Hematopoietic multipotent progenitor cell treated with erythropoietin and hydrocortisone succinate and interleukin-3 and kit ligand, for 17 days (in vitro differentiated cells): ENCODE results near the gene CUEDC1.
A peak's percentile ranks its signal among the peaks of the same experiment; 100 is the strongest.

ENCODE experiments used
- DNase-seq: peaks from one replicate; pipeline ENCODE4 v3.0.0-alpha.2; 2015; ENCODE audit warnings: low spot score

Gene CUEDC1

DNA sequence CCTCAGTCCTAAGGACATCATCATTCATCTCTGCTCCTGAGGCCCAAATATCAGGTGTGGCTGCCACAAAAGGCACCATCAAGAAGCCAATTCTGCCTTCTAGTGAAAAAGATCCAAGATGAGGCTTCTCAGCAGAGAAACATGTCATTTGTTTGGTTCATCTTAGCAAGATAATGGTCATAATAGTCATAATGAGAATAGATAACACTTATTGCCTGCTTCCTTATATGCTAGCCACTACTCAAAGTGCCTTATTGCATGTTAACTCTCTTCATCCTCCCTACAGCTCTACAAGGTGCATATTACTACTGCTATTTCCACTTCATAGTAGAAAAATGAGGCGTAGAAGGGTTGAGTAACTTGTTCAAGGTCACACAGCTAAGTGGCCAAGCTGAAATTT, 60.4 kb downstream of the CUEDC1 start:
- no peak for DNase-seq

- DNase-seq, result no peak
Measured at GRCh38 chr17:57892820-57893595, 62.2 kb downstream of the CUEDC1 start.

DNA sequence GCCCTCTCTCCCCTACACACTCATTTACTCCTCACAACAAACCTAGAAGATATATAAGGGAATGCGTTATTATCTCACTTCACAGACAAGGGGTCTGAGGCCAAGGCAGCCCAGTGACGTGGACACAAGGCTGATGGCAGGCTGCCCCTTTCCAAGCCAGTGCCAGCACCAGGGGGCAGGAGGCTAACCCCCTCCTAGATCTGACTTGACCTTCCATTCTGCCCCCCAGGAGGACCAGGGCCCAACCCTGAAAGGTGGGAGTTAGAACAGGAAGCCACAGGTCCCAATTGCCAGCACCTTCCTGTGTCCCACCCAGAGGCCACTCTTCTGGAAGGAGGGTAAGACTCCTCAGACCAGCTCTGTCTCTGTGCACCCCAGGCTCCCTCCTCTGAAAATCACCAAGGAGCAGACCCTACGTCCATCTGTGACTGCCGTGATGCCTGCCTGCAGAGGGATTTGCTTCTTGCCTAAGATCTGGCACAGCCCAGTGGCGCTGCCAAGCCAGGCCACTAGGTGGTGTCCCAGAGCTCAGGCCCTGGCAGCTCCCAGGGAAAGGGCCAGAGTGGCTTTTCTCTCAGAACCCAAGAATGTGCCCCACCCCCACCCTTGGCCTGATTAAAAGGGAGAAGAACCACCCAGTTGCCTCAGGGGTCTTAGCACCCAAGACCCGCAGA, 62.9 kb downstream of the CUEDC1 start:
- peak; percentile 78 for DNase-seq

DNA sequence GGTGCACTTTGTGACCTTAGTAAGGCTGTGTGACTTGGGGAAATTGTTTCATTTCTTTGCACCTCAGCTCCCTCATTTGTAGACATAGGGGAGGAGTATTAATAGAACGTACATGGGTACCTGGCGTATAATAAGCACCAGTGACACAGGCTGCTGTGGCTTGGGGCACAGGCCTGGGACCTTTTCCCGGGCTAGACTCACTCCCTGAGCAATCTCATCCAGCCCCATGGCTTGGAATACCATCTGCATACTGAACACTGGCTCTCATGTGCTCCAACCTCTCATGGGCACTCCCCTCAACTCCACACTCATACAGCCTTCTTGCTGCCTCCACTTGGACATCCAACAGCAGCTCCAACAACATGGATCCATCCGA, 64.4 kb downstream of the CUEDC1 start:
- no peak for DNase-seq

GRCh38 chr17:57889892-57890856, 65.0 kb downstream of the CUEDC1 start:
- peak; percentile 9 for DNase-seq

DNA sequence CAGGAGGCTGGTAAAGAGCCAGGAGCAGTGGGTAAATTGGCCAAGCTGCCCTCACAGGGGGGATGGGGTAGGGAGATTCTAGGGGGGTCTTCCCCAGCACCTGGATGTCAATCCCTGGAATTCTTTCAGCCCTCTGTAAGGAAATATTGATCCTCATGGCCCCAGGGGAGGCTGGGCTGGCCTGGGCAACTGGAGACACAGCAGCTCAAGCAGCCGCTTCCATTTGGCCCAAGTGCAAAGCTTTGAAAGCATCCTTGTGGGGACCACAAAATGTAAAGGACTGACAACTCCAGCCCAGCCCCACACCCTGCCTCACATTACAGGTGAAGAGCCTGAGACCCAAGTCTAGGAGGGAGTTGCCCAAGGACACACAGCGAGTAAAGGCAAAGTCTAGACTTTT, 66.0 kb downstream of the CUEDC1 start:
- DNase-seq, result no peak

DNA sequence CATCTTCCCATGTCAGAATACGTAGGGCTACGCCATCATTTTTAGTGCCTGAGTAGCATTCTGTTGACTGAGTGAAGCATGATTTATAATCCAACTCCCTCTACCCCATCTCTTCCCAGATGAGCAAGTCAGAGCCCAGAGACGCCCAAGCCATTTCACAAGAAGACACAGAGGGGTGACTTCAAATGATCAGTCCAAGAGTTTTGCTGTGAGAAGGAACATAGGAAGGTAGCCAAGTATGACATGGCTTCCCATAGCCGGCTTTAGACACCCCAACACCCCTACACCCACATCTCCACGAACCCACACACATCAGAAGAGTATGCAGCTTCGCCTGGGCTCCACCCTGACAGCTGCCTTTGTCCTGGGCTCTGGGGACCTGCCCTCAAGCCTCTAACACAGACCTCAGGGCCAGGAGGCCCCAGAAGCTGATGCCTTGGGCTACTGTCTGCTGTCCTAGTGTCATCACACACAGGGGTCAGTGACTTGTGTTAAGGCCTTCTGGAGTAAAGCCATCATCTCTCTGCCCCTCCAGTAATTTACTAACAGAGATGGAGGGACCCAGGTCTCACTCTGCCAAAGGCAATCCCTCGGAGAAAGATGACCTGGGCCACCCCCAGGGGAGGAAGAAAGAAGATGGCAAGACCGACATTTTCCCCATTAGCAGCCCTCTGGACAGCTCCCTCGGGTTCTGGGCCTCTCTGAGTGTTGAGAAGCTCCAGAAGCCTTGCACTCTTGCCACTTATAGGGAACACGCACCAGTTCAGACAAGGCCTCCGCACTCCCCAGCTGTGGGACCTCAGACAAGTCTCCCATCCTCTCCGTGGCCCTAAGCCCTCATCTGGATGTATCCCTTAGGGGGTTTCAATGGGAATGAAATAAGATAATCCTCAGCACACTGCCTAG, 66.6 kb downstream of the CUEDC1 start:
- DNase-seq, result no peak

DNA sequence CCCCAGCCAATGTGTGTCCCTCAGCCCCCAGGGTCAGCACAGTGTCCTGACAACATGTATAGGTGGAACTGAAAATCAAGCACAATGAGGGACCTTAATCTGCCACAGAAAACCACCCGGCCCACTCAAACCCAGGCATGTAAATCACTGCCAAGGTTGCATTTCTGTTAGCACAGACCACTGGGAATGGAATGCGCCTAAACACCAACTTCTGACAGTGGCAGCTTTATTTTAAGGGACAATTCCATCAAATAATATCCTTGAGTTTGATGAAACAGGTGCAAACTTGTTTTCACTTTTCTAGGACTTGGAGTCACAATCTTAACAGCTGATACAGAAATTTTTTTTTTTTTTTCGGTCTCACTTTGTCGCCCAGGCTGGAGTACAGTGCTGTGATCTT, 68.1 kb downstream of the CUEDC1 start:
- no peak for DNase-seq

- DNase-seq, result no peak
Measured at GRCh38 chr17:57886020-57886419, 69.2 kb downstream of the CUEDC1 start.

DNA sequence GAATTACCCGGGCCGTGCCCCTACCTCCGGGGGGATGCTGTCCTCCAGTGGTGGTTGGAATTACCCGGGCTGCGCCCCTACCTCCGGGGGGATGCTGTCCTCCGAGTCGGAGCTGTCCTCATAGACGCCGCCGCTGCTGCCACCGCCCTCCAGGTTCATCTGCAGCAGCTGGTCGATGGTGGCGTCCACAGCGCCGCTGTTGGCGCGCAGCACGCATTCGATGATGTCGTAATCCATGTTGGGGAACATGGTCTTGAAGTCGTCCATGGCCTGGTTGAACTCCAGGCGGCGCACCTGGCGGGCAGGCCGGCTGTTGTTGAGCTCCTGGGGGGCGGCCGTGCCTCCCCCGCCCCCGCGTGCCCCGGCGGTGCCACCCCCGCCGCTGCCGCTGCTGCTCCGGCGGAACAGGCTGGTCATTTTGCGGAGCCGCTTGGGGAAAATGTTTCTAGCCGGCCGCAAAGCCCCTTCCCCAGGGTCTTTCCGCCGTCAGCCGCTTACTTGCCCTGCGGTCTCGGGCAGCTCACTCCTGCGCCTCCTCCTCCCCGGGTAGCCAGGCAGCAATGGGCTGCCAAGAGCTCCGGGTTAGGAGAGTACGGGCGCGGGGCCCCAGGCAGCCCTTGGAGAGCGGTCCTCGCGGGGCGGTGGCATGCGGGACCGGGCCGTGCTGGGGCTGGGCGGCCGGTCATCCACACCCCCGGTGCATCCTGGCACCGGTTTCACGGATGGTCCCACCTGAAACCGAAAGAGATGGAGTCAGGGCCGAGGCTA, 69.9 kb downstream of the CUEDC1 start:
- DNase-seq, result no peak

DNA sequence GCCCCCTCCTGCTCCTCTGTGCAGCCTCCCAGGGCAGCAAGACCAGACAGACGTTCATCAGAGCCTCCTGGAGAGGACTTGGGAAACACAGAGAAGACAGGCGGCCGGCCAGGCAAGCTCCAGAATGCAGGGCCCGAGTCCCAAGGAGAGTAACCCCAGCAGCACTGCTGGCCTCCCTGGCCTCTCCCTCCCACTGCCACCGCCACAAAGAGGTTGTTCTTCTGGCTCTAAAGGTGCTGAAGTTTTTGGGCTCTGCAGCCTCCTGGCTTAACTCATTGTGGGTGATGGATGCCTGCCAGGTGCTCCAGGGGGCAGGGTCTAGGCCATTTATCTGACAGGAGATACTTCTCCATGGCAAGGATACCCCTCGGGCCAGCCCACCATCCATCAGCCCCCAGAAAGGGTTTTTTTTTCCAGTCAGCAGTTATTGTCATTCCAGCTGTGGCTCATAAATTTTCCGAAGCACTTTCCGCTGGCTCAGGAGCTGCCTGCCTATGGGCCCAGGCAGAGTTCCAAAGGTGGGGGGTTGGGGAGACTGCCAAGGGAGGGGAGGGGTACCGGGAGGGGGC, 73.3 kb downstream of the CUEDC1 start:
- no peak for DNase-seq

GRCh38 chr17:57881143-57881542, 74.1 kb downstream of the CUEDC1 start:
- no peak for DNase-seq

DNA sequence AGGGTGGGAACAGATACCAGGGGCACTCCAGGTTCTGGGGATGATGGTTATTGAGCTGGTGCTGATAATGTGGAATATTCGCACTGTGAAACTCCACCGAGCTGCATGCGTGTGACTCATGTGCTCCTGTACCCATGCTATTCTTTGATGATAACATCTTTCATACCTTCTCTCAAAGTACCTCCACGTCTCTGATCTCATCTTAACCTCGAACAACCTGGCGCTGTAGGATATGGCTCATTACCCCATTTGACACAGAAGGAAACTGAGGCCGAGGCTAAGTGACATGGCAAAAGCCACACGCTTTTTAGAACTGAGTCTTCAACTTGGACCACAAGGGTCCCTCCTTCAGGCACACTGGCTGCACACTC, 75.1 kb downstream of the CUEDC1 start:
- DNase-seq, result no peak

GRCh38 chr17:57879437-57880085, 75.7 kb downstream of the CUEDC1 start:
- DNase-seq, result no peak

DNA sequence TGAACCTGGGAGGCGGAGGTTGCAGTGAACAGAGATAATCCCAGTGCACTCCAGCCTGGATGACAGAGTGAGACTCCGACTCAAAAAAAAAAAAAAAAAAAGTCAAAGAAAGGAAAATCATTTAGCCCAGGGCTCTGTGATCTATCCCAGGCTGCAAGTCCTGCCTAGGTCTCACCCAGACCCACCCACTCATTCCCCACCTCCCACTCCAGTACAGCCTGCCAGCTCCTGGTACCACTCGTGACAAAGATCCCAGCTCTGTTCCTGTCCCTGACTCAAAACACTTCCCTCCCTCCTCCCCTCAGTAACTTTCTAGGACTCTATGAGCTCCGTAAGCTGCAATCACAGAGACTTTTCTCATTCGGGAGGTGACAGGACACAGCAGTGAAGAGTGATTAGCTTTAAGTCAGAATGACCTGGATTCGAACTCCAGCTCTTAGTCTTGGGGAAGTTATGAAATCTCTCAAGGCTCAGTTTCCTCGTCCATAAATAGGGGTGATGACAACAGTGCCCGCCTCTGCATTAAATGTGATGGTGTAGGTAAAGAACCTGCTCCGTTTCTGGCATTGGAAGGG, 77.3 kb downstream of the CUEDC1 start:
- DNase-seq, result no peak

DNA sequence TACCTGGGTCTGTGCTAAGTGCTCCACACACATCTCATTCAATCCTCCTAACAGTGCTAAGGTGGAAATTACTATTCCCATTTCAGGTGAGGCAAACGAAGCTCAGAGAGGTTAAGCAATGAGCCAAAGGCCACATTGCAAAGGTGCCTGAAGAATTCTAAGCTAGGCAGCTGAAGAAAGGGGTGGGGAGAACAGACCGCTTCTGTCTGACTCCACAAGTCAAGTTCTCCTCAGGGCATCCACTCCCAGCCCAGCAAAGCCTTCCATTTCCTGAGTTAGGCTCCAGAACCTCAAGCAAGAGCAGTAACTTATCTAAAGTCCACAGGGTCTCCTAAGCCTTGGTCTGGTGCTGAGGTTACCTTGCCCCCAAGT, 78.4 kb downstream of the CUEDC1 start:
- no peak for DNase-seq

DNA sequence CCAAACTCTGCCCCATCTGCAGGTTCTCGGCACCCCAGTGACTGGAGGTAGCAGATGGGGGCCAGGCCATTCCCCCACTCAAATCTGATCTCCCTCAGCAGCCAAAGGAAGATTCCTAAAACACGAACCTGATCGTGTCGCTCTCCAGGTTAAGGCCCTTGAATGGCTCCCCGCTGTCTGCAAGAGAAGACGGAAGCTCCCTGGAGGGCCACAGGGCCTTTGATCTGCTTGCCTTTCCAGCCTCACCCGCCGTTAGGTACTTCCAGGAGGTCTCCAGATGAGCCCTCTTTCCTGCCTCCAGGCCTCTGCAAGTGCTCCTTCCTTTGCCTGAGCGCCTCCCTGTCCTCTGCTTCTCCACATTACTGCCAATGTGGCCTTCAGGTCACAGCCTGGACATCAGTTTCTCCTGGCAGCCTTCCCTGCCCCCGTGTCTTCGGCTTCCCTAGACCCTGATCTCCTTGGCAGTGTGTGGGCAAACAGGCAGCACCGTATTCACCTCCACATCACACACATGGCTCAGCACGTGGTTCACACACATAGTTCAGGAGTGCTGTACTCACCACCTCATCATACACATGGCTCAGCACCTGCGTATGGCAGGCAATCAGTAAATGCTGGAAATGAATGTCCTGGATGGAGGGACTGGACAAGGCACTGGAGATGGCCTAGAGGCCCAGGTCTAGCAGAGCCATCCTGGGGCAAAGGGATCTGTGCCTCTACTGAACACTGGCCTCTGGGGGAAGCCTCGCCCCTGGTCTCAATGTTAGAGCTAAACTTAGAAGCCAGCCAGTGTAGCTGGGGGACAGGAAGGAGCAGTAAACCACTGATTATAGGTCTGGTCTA, 79.0 kb downstream of the CUEDC1 start:
- no peak for DNase-seq

DNA sequence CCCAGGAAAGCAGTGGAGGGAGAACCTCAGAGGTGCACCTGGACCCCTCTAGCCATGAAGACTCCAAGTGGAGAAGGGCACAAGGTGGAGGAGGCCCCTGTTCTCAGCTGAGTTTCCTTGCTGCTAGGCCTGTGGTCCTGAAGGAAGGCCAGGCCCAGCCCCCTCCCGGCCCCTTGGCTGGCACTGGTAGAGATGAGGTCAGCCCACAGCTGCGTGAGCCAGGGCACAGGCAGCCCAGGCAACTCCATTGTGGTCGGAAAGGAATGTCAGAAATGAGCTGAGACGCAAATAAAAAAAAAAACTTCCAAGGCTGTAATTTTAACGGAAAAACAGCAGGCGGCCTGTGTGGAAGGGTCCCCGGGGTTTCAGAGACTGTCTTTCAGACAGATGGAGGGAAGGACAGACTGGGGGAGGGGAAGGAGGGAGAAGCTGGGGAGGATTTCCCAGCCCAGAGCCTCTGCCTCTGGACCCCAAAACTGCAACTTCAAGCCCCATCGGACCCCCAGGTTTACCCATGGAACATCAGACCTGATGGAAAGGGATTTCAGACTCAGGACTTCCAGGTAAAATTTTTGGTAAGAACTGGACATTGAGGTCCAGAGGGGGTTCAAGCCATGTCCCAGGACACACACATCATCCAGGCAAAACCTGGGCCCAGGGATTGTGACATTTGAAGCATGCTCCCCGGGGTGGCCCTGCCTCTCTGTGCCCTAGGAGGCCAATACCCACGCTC, 79.8 kb downstream of the CUEDC1 start:
- no peak for DNase-seq
